GM19438 (cell line): ENCODE measurements around the gene BIVM.

Source experiments
- ATAC-seq: cut with Tn5 transposase; IDR thresholded peaks from one replicate; pipeline ENCODE4 v1.9.1; 2021; ENCODE audit warnings: low read depth; ENCODE audit not compliant: unreplicated experiment

Gene BIVM

DNA sequence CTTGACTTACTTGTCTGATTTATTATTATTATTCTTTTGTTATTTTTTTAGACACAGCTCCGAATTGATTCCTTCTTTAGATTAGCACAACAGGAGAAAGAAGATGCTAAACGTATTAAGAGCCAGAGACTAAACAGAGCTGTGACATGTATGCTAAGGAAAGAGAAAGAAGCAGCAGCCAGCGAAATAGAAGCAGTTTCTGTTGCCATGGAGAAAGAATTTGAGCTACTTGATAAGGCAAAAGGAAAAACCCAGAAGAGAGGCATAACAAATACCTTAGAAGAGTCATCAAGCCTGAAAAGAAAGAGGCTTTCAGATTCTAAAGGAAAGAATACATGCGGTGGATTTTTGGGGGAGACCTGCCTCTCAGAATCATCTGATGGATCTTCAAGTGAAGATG lies 76.3 kb downstream of the BIVM start:
- ATAC-seq: no peak

DNA sequence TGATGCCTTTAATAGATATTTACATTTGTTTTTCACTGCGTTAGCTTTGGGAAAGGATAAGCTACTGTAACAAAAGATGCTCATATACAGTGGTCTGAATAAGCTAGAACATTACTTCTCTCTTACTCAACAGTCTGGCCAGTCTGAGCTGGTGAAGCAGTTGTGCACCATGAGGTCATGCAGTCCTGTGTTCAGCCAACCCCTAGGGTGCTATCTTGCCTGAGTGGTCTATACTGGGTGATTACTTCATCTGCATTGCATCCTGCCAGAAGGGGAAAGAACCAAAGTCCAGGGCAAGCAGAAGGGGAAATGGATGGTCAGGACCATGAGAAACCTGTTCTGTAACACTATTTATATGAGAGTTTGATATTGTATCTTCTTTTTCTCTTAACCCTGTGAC lies 78.4 kb downstream of the BIVM start:
- ATAC-seq: no peak

DNA sequence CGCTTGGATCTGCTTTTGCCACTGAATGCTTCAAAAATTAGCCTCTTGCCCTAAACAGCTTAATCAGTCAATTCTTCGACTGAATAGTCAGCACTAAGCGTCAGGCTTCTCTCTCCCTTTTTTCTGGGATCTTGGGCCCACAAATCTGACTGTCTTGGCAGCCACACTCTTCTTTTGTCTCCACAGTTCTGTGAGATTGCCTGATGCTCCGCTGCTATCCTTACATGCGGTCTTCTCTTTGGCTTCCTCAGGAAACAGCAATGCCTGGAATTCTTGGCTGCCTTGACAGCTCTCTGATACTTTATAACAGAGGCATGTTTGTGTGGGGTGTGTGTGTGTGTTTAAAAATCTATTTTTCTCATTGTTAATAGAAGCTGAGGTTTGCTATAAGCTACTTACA lies 79.6 kb downstream of the BIVM start:
- ATAC-seq: no peak

DNA sequence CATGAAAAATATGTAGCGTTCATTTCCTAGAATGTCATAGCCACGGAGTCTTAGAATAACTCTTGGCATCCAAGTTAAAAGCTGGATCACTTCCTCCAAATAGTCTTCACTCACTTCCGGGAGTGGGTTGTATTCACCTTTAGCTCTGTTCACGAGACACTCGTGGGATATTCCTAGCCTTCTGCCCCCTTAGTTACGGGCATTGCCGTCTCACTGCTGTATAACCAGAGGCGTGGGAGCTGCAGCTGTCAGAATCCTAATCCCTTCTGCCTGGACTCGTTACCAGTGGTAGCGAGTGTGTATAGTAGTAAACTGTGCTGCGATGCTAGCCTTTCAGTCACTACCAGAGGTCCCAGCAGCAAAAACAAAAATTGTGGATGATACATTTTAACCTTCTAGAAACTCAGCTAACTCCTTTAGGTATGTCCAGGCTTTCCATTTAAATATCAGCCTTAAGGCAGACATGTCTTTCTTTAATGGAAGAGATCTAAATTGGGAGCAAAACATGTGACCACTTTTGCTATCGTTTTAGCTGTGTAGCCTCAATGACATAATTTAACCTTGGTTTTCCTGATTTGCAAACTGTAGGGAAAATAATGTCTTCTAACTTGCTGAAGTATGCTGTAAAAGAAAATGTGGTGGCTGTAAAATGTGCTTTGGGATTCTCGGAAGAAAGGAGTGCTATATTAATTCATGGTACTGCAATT lies 81.0 kb downstream of the BIVM start:
- ATAC-seq: no peak

DNA sequence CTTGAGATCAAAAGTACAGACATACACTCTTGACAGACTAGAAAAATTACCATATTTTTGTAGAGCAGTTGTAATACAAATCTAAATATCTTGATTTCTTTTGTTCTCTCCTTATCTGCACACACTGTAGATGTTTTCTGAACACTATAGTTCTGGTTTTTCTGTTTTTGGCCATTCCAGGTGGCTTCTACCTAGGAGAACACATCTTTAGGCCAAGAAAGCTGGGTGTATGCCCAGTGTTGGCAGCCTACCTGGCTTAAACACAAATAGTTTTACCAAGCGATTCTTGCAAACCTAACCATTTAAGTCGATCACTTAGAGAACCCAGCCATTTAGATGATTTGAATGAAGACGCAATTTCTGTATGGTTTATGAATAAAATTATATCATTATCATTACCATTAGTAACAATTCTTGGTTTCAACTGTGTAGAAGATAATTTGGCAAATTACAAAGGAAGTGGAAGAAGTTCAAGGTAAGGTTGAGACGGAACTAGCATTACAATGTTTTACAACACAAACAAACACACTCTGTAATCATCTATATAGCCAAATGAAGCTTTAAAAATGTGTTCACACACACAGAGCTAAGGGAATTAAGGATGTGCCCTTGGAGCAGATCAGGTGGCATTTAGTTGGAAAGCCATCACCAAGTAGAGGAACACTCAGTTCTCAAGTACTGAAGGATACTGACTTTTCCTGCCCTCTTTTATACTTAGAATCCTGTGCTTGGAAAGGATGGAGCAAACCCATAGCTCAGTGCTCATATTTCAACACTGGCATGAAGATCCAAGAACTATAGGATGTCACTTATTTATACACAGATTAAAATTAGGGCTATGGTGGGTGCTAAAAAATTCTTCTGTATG lies 83.1 kb downstream of the BIVM start:
- no peak for ATAC-seq
